NCI-H2196 treated with DMSO at 0.1 percent for 48 hours (cell line): ENCODE results near the gene HERC2.
"Not testable (repeated sequence)": the region's sequence is repeated elsewhere in the genome, so short reads cannot be mapped to it uniquely, and the experiment has no call there.

Source experiments
- DNase-seq: peaks from one replicate; lab custom pipeline; 2025; ENCODE audit not compliant: unreplicated experiment; lab: John Stamatoyannopoulos, UW

HERC2 gene

DNA sequence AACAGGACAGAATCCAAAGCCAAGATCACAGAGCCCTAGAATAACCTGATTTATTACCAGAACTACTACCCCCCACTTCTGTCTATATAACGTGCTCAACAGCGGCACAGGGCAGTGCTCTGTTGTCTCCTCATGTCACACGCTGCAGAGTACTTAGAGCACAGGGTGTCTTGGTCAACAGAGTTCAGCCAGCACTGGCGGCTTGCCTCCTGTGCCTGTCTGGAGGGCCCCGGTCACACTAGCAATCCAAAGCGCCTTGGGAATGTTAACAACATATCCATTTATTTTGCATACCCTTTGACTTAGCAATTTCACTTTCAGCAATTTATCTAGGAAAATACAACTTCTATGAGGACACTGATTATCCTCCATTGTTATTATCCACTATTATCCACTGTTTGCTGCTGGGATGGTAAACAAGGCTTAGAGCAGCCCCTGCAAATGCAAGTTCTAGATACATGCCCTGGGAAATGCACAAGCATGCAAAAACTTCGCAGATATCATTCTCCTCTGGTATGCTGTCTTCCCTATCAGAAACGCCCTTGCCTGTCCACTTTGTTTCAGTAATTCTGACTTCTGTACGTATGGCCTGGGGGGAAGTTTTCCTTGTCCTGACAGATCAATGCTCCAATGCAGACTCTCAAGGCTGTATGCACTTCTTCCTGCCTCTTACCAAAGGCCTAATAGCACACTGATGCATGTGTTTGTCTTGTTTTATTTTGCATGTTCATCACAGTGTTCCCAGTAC lies 136.7 kb downstream of the HERC2 start:
- no peak for DNase-seq

DNA sequence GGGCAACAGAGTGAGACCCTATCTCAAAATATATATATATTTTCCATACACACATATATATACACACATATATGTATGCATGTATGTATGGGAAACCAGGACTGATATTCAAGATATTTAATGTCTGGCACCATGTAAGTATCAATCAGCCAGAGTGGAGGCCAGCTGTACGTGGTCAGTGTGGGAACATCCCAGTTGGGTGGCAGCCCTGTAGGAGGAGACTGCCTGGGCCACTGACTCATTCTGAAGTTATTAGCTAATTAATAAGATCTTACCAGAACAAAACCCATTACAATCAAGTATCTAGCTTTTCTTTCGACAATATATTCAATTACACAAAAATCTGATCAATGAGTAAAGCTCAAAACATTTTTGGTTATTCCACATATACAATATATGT lies 137.8 kb downstream of the HERC2 start:
- DNase-seq: no peak

DNA sequence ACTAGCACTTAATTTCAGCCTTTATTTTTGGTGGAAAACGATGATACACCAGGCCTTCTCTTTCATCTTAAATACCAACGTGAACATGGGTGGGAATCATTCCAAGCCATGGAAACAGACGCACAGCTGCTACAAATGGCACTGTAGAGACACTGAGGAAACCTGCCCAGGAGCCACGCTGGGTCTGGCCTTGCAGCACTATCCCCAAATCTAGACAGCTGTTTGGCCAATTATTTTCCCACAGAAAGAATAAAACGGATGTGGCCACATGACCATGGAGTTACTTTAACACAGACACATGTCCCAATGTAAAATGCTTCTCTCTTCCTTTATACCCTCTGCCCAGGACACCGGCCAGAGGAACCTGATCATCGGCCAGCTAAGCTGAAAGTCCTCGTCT lies 139.2 kb downstream of the HERC2 start:
- no peak for DNase-seq

DNA sequence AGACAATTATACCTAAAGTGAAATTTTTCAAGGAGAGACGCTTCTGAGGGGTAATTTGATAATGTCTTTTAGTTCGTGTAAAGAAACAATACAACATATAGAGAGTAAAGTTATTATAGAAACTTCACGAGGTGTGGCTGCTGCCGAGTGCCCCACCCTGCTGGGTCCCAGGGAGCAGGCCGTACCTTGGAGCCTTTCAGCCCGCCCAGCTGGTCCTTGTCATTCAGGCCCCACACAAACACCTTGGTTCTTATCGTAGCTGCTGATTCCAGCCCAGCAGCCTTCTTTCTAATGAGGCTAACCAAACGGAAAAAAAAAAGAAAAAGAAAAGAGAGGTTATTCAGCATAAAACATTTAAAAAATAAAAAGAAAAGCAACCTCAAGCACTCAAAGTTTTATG lies 139.8 kb downstream of the HERC2 start:
- DNase-seq: no peak

DNA sequence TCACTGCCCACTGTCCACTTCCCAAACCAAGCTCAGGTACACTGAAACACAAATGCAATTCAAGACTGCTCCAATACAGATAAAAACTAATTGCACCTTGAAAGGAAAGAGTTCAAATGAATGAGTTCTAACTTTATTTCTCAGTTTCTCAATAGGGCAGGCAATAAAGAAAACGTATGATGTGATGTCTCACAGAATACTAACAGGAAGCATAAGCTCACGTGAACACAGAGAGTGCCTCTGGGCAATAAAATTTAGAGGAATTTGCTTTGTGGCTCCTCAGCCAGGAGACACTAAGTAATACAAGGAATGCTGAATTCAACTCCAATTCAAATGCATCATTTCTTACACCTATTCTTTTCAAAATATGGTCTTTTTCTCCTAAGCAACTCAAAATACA lies 140.6 kb downstream of the HERC2 start:
- DNase-seq: no peak

DNA sequence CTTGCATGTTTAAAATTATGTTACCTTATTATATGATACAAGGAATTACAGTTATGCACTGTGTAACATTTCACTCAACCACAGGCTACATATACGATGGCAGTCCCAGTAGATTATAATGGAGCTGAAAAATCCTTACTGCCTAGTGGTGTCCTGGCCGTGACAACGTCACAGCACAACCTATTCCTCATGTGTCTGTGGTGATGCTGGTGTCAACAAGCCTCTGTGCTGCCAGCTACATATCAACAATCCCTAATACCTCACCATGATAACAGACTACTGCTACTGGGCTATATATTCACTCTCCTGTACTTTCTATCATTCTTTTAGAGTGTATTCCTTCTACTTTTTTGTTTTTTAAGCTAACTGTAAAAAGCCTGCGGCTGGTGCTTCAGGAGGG lies 142.7 kb downstream of the HERC2 start:
- no peak for DNase-seq

DNA sequence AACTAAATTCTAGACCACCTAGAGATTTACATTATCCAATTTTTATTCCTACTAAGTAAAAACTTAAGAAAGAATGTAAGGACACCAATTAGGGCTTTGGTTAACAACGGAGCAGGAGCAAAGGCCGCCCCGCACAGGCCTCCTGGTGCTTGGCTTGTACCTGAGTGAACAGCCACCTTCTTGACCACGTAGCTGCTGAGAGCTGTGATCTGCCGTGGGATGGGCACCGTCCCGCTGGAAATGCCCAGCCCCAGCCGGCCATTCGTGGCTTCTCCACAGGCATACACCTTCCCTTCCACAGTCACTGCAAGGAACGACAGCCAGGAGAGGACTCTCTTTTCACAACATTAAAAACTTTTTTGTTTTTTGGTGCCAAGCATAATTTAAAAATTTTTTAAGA lies 143.3 kb downstream of the HERC2 start:
- DNase-seq: no peak

DNA sequence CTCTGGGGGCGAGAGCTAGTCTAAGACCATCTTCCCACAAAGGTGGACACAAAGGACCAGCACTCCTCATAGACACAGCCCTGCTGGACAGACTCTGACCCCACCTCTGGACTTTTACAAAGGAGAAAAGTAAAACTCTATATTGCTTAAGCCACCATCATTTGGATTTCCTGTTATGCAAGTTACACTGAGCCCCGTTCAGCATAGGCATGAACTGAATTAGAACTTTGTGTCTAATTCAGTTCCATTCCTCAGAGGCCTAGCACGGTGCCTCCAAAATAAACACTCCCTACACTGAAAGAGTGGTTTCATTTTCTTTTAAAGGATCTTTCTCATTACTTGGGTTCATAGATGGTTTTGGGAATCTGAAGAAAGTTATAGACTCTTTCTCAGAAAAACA lies 143.7 kb downstream of the HERC2 start:
- no peak for DNase-seq

DNA sequence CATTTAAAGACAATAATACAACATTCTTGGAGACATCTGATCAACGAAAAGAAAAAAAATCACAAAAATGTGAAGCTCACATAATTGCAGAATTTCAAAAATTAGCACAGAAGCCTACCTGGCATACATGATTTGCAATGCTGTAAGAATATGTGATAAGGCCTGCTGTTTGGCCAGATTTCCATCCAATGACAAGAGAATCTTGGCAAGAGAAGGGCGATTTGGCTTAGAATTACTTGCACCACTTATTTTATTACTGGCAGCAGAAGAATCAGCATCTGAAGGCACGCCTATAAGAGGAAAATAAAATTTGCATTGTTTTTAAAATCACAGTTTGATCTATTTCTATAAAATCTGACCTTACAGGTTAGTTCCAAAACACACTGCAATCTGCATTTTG lies 152.6 kb downstream of the HERC2 start:
- DNase-seq: no peak

DNA sequence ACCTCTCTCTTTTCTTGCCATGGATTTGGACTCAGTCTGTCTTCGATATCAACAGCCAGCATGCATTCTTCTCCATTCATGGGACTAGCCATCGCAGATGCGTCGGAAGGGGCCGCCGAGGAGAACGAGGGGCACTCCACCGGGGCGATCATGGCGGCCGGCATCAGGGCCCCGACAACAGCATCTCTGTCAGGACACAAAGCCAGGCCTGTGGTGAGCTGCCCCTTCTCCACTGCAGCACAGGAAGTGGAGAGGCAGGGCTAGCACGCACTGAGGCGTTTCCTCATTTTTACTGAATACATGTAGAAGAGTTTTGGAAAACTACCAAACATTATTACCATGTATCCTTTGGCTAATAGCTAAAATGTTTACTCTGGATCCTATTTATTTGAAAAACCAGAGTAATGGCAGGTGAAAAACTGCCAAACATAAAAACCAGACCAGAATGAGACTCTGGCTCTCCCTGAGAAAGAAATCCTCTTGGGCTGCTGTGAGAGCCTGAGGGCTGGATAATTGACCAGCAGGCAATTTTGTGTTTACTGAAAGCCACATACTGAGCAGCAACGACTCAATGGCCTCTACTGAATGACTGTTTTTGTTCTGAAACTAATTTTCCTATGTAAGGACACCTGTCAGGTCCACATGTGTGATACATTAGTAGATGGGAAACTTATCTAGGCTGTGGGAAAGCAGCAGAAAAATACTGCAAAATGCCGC lies 153.4 kb downstream of the HERC2 start:
- DNase-seq: not testable (repeated sequence)

DNA sequence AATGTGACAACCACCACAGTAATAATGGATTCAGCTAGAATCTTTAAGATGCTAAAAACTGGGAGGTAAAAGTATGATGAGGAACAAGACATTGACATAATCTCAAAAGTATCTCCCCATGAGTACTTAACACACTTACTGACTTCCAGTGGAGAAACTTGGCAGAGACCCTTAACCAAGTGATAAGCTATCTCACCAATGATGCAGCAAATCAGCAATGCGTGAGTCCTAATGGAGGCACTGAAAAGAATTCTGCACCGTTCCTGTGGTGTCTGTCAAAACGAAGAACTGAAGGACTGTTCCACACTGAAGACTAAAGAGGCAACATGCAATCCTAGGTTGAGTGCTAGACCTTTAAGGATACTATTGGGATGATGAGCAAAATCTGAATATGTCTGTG lies 154.9 kb downstream of the HERC2 start:
- DNase-seq: no peak

DNA sequence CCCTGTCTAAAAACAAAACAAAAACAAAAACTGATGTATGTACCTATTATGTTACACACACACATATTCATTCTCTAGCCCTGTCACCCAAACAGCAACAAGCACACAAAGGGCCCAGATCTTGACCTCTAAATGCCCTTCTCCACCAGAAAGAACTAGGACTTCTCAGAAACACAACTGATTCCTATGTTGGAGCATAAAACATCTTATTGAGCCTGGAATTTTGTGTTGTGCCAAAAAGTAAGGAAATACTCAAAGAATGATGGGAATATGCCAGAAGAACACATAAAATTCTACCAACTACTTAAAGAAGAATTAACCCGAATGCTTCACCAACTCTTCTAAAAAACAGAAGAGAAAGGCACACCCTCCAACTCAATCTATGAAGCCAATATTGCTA lies 156.2 kb downstream of the HERC2 start:
- no peak for DNase-seq

DNA sequence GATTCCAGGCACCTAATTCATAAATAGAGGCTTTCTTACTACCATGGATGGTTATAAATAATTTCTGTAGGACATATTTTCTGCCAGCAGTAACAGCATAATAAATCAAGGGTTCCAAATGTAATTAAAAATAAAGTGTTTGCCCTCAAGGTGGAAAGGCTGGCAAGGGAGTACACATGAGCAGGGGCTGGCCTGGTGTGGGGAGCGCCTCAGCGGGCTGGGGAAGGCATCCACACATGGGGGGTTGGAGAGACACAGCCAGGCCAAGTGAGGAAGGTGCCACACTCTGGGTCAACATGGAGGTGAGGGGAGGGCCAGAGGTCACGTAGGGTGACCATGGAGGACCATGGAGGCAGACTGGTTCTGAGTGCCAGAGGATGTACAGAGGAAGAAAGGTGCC lies 157.1 kb downstream of the HERC2 start:
- DNase-seq: no peak

DNA sequence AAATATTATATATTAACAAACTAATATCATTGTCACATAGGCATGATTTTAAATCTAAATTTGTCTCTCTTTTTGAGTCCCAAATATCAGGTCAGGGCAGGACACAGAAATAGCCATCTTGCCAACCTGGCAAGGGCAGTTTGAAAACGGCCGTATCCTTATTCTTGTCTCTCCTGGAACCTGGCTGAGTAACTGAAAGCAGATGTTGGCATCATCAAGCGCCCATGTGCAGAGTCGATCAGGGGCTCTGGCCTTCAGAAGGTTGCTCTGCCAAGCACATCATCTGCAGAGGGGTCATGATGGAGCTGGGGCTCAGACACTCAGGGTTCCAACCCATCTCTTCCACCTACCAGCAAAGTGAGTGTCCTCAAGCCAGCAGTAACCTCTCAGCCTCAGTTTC lies 167.7 kb downstream of the HERC2 start:
- DNase-seq: no peak

DNA sequence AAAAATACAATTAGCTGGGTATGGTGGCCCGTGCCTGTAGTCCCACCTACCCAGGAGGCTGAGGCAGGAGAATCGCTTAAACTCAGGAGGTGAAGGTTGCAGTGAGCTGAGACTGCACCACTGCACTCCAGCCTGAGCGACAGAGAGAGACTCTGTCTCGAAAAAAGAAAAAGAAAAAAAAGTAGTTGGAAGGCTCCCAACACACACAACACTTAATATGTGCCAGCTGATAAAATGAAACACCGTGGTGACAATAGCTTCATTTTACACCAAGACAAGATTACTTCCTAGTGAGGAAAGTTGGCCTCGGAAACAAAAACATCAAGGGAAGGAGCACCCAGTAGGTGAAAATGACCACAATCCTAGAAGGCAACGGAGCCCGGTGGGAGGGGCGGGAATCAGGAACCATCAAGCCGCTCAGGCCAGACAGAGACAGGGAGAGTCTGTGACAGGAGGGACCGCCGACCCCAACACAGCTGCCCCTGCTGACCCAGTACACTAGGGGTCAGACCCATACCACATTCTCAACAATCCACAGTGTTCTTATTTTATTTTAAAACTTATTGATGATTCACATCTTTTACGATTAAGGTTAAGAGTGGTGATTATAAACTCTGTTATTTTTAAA lies 168.4 kb downstream of the HERC2 start:
- DNase-seq: no peak

DNA sequence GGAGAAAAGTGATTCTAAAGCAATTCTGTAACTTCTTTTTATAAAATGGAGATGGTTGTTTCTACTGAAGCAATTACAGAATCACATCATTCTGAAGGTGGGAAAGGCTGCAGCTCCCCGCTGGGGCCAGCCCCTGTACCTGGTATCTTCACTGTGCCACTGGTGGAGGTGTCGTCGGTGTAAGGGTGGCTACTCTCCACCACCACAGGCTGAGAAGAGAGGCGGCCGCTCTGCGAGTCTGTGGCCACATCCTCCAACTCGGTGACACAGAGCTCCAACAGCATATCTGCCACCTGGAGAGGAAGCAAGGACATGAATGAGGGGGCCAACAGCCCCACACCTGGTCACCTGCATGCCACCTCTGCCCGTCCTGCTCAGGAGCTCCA lies 169.4 kb downstream of the HERC2 start:
- not testable (repeated sequence) for DNase-seq

DNA sequence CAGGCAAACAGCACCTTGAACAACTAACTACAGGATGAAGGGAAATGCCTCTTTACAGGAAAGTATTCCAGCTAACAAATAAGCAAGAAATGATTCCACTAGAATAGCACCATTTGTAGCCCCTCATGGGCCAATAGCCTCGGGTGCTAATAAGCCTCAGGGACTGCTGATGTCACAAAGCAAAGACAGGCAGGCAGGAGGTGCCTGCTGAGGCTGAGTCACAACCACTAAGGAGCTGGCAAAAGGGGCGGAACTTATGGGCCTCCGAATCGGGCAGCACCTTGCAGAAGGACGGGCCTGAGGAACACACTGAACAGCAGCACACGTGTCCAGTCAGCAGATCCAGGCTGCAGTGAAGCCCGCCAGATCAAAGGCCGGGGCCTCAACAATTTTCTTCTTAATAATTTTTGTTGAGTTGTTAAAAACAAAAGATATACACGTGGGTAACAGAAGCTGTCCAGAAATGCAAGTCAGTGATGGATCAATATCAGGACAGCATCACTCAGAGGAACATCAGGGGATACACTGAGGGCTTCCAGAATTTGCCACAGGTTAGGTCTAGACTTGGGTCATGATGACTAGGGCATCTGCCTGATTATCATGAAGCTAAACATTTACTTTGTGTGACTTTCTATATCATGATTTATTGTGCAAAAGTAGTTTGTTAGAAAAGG lies 170.0 kb downstream of the HERC2 start:
- DNase-seq: not testable (repeated sequence)

DNA sequence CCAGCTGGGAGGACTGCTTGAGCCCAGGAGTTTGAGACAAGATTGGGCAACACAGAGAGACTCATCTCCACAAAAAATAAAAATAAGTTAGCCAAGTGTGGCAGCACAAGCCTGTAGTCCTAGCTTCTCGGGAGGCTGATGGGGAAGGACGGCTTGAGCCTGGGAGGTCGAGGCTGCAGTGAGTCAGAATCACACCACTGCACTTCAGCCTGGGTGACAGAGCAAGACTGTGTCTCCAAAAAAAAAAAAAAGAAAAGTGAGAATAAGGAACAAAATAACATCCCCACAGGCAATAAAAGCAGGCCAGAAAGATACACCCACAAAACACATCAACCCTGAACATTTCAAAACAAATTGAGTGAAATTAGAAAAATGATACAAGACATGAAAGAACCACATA lies 174.2 kb downstream of the HERC2 start:
- no peak for DNase-seq

DNA sequence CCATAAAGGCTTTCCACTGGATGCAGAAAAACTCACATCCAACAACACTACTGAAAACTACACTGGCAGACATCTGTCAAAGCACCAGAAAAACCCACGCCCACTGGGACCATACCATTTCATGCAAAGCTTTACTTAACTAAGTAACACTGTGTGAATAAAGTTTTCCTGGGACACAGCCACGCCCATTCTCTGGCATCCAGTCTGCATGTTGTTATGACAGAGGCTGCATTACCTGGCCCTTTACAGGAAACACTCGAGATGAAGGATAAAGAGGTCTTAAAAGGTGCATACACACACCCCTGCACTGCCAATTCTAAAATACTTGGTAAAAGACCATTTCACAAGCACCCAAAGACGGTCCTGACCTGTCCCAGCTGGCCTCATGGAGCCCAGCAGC lies 176.6 kb downstream of the HERC2 start:
- not testable (repeated sequence) for DNase-seq

DNA sequence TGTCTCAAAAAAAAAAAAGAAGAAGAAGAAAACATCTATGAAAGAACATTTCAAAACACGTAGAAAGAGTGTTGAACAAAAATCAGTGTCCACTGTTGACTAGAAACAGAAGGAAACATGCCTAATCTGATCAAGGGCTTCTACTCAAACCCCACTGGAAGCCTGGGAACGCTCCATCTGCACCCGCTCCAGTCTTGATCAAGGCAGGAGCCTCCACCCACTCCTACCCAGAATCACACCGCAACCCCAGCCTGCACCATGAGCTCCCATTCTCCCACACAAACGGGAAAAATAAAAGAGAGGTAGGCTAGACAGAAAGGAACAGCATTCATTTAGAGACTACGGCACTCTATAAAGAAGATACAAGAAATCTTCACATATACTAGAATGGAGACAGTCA lies 181.9 kb downstream of the HERC2 start:
- no peak for DNase-seq

DNA sequence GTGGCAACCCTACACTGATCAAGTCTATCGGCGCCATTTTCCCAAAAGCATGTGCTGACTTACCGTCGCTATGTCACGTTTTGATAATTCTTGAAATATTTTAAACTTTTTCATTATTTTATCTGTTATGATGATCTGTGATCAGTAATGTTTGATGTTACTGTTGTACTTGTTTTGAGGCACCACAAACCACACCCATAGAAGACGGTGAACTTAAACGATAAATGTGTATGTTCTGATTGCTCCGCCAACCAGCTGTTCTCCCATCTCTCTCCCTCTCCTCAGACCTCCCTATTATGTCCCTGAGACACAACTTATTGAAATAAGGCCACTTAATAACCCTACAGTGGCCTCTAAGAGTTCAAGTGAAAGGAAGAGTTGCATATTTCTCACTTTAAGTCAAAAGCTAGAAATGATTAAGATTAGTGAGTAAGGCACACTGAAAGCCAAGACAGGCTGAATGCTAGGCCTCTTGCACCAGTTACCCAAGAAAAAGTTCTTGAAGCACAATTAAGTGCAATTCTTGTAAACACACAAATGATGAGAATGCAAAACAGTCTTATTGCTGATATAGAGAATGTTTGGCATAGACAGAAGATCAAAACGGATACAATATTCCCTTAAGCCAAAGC lies 184.5 kb downstream of the HERC2 start:
- DNase-seq: not testable (repeated sequence)
